Transverse colon (tissue), 4 donors: ENCODE results near the gene C1QTNF9B. TPM values are rescaled to one million over a fixed set of nuclear protein-coding genes. Genes with fewer than 3 reads are reported as not detected.

Experiments used
- DNase-seq: peaks from one replicate; pipeline ENCODE4 v3.0.0-alpha.2; 2019
- H3K27ac ChIP-seq, 4 donors: fragments of 200-600 bp; sonication (generic); 2 replicates each; pipeline ENCODE4 v1.5.1; 2016 to 2018; ENCODE audit warnings: inconsistent platforms in 4 of 4
- H3K27me3 ChIP-seq: fragments of 200-600 bp; sonication (generic); 2 replicates; pipeline ENCODE4 v1.5.1; 2017; ENCODE audit warnings: inconsistent platforms
- H3K36me3 ChIP-seq, 4 donors: fragments of 200-600 bp; sonication (generic); 2 replicates each; pipeline ENCODE4 v1.5.1; 2017 to 2019; ENCODE audit warnings: inconsistent platforms in 4 of 4
- H3K4me1 ChIP-seq, 4 donors: fragments of 200-600 bp; sonication (generic); 2 replicates each; pipeline ENCODE4 v1.5.1; 2017 to 2020; ENCODE audit warnings: inconsistent platforms in 4 of 4
- H3K4me3 ChIP-seq, 4 donors: fragments of 200-600 bp; sonication (generic); 1 replicate in 1 of 4; 2 replicates in 3 of 4; pipeline versions ENCODE4 v1.5.1 to v1.6.1; 2017 to 2019; ENCODE audit warnings: inconsistent platforms in 4 of 4
- H3K9me3 ChIP-seq, 2 donors: fragments of 200-600 bp; sonication (generic); 2 replicates each; pipeline ENCODE4 v1.5.1; 2017 to 2019; ENCODE audit warnings: inconsistent platforms in 2 of 2
- EP300 ChIP-seq: sonication (generic); formaldehyde crosslinking; IDR thresholded peaks from one replicate; pipeline ENCODE4 v1.6.1; 2017; ENCODE audit warnings: antibody characterized with exemption, low read depth
- POLR2A ChIP-seq: fragments of 450-650 bp; IDR thresholded peaks from one replicate; pipeline ENCODE4 v1.6.1; 2016; ENCODE audit warnings: antibody characterized with exemption, mild to moderate bottlenecking, moderate library complexity
- POLR2AphosphoS5 ChIP-seq, 3 donors: sonication (generic); formaldehyde crosslinking; IDR thresholded peaks; one replicate each; pipeline ENCODE4 v1.6.1; 2016; ENCODE audit warnings: antibody characterized with exemption in 3 of 3
- WGBS, 2 donors: methylation state at CpG; one replicate each; pipeline ENCODE4 v1.1.5; 2018; ENCODE audit warnings: low coverage in 1 of 2; 5-methylcytosine and 5-hydroxymethylcytosine counted together
- in situ Hi-C, 4 donors: fragments of 200-750 bp; cut with MboI; loops; one replicate each; pipeline versions ENCODE4 v1.15.0 to v1.15.1; 2017; ENCODE audit warnings: low sequenced_read_pairs in 3 of 4, low pct_ligation_motif_present in 1 of 4, low pct_unique_long_range_greater_than_20kb in 1 of 4
- intact Hi-C: fragments of 100-400 bp; cut with DNase I; formaldehyde crosslinking; loops from one replicate; pipeline ENCODE4 v1.15.1; 2023; ENCODE audit warnings: low total_unique reads
- total RNA-seq, 4 donors: library from RNA; depleted of rRNA; stranded (reverse); fragments of >200 nt; gene quantifications; one replicate each; pipeline ENCODE4 v1.1.0, GENCODE V29; 2016
- TF ChIP-seq, protein P1 (sequence below), 5 experiments: fragments of 200-600 bp in 3 of 5; fragments of 450-650 bp in 2 of 5; sonication (generic) in 3 of 5; IDR thresholded peaks; 1 replicate in 2 of 5; 2 replicates in 3 of 5; pipeline ENCODE4 v1.5.1; 2016 to 2017; ENCODE audit warnings: antibody characterized with exemption in 5 of 5, inconsistent platforms in 3 of 5, mild to moderate bottlenecking in 2 of 5, moderate library complexity in 1 of 5

Gene C1QTNF9B
- total RNA-seq, 4 donors from 2014 or later: not detected

- intact Hi-C loops (no loop called here), in situ Hi-C loops (loop anchor here in 1 of 4 donors (25.0 kb wide), 1 partner anchor 396 kb away; no protein-coding TSS in a partner anchor)
- Histone ChIP-seq H3K27me3 (no peaks in the 10 kb centered on the region), H3K27ac (no peak overlapping the region), H3K4me3 (no peak overlapping the region), H3K36me3 (peaks cover 0 to 6% (median 0%) of the 10 kb centered on the region in 4 donors), H3K4me1 (no peaks in the 10 kb centered on the region), H3K9me3 (no peaks in the 10 kb centered on the region)
- TF ChIP-seq EP300 (no peak), POLR2A (no peak), POLR2AphosphoS5 (IDR thresholded peaks at IDR 0.05) (no peak)
- DNase-seq: no peak
- 80 to 84% methylated on average over 5 of the region's 5 CpGs for WGBS, 2 donors
Measured at GRCh38 chr13:23858546-23858945, 38.8 kb downstream of the C1QTNF9B start.

DNA sequence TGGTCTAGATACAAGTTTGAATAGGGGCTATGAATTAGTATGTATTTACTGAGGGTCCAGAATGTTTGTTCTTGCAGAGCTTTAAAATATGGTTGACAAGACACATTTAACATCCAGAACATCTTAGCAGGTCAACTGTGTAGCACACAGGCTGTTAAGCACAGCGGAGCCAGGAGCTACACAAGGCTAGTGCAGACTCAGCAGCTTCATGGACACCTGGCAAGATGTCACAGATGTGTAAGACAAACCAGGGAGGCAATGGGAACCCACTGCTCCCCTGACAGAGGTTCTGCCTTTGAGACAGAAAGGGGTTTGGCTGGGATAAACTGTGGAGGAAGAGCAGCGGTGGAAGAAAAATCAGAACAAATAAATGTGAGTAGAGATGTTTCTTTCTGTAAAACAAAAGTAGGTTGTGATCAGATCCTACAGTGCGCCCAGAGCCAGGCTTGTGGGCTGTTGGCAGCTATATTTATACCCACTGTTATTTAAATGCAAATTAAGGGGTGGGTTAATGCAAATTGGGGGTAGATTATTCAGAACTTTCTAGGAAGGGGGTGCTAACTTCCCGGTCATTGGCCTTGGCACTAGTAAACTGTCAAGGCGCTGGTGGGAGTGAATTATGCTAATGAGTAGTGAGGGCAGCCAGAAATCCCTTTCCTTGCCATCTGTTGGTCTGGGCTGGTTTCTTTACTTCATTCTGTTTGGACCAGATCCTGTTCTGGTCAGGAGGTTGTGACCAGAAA, 41.1 kb downstream of the C1QTNF9B start:
- WGBS, 2 donors: 87 to 100% methylated on average over 2 to 5 of the region's 5 CpGs
- in situ Hi-C loops (loop anchor here in 1 of 4 donors (25.0 kb wide), 1 partner anchor 394 kb away; no protein-coding TSS in a partner anchor), intact Hi-C loops (no loop called here)
- no peak for TF ChIP-seq EP300
- TF ChIP-seq POLR2A: no peak
- TF ChIP-seq, protein P1, sequence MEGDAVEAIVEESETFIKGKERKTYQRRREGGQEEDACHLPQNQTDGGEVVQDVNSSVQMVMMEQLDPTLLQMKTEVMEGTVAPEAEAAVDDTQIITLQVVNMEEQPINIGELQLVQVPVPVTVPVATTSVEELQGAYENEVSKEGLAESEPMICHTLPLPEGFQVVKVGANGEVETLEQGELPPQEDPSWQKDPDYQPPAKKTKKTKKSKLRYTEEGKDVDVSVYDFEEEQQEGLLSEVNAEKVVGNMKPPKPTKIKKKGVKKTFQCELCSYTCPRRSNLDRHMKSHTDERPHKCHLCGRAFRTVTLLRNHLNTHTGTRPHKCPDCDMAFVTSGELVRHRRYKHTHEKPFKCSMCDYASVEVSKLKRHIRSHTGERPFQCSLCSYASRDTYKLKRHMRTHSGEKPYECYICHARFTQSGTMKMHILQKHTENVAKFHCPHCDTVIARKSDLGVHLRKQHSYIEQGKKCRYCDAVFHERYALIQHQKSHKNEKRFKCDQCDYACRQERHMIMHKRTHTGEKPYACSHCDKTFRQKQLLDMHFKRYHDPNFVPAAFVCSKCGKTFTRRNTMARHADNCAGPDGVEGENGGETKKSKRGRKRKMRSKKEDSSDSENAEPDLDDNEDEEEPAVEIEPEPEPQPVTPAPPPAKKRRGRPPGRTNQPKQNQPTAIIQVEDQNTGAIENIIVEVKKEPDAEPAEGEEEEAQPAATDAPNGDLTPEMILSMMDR (IDR thresholded peaks at IDR 0.05): no peak
- TF ChIP-seq POLR2AphosphoS5 (IDR thresholded peaks at IDR 0.05): no peak
- no peak for DNase-seq
- Histone ChIP-seq H3K27ac (no peak overlapping the region), H3K36me3 (peaks cover 0 to 6% (median 0%) of the 10 kb centered on the region in 4 donors), H3K27me3 (no peaks in the 10 kb centered on the region), H3K9me3 (no peaks in the 10 kb centered on the region), H3K4me1 (no peaks in the 10 kb centered on the region), H3K4me3 (no peak overlapping the region)

DNA sequence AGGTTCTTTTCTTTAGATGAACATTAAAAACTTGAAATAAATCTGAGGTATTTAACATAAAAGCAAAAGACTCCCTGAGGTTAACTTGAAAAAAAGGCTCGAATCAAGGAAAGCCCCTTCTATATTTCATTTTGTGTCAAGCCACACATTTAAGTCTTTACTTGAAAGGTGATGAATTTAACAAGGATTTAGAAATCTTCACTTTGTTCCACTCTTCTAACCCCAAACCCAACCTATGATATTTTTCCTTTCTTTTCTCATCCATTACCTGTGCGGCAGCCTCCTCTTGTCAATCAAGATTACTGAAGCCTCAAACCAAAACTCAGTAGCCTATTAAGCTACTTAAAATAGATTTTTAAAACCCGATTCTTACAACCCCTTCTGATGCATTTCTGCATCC, 41.9 kb downstream of the C1QTNF9B start:
- H3K9me3 ChIP-seq: no peaks in the 10 kb centered on the region
- H3K36me3 ChIP-seq: peaks cover 0 to 6% (median 0%) of the 10 kb centered on the region in 4 donors
- in situ Hi-C loops: loop anchor here in 1 of 4 donors (25.0 kb wide), 1 partner anchor 393 kb away; no protein-coding TSS in a partner anchor
- no peaks in the 10 kb centered on the region for H3K4me1 ChIP-seq
- WGBS, 2 donors: 83% methylated on average over 3 of the region's 3 CpGs
- H3K27me3 ChIP-seq: no peaks in the 10 kb centered on the region
- H3K4me3 ChIP-seq: no peak overlapping the region
- intact Hi-C loops: no loop called here
- no peak overlapping the region for H3K27ac ChIP-seq
- no peak for DNase-seq
- no peak for TF ChIP-seq EP300
- TF ChIP-seq POLR2A: no peak
- TF ChIP-seq, protein P1 (IDR thresholded peaks at IDR 0.05): no peak
- no peak for TF ChIP-seq POLR2AphosphoS5 (IDR thresholded peaks at IDR 0.05)

DNA sequence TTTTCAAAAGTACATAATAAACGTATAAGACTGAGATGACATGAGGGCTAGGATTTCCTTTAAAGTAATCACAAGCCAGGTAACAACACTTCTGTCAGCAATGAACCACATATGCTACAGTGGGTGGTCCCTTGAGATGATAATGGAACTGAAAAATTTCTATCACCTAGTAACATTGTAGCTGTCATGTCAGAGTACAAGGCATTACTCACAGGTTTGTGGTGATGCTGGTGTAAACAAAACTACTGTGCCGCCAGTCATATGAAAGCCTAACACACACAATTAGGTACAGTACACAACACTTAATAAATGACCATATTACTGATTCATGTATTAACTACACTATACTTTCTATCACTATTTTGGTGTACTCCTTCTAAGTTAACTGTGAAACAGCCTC, 45.0 kb downstream of the C1QTNF9B start:
- TF ChIP-seq EP300: no peak
- TF ChIP-seq, protein P1 (IDR thresholded peaks at IDR 0.05): no peak
- TF ChIP-seq POLR2A: no peak
- no peak for TF ChIP-seq POLR2AphosphoS5 (IDR thresholded peaks at IDR 0.05)
- 44% methylated on average over 2 of the region's 2 CpGs; no CpG with 5 or more reads in 1 of the 2 donors for WGBS, 2 donors
- DNase-seq: no peak
- in situ Hi-C loops: loop anchor here in 1 of 4 donors (25.0 kb wide), 1 partner anchor 390 kb away; no protein-coding TSS in a partner anchor
- H3K27me3 ChIP-seq: no peaks in the 10 kb centered on the region
- peaks cover 0 to 5% (median 0%) of the 10 kb centered on the region in 4 donors for H3K4me1 ChIP-seq
- H3K4me3 ChIP-seq: no peak overlapping the region
- intact Hi-C loops: no loop called here
- peaks cover 0 to 6% (median 0%) of the 10 kb centered on the region in 4 donors for H3K36me3 ChIP-seq
- H3K9me3 ChIP-seq: no peaks in the 10 kb centered on the region
- H3K27ac ChIP-seq: no peak overlapping the region
